Activated naive CD8-positive, alpha-beta T cell treated with anti-CD3 and anti-CD28 coated beads, Interleukin-2, amount 10 ng/mL, durations not matched to agents 7 days and 5 days (primary cell): ENCODE data around the gene HLA-DRB1. TPM values are rescaled to one million over a fixed set of nuclear protein-coding genes. Genes with fewer than 3 reads are reported as not detected.
"Not testable (repeated sequence)": the region's sequence is repeated elsewhere in the genome, so short reads cannot be mapped to it uniquely, and the experiment has no call there.

ENCODE experiments used
- ATAC-seq: fragments of 150-1000 bp; cut with Tn5 transposase; one replicate; pipeline ENCODE4 v1.10.0; 2021; ENCODE audit warnings: low read depth, moderate library complexity
- POLR2A ChIA-PET: fragments of 350-600 bp; sonication (Branson Sonifier 250); formaldehyde crosslinking; loops from one replicate; lab custom pipeline; 2021; ENCODE audit warnings: antibody characterized with exemption; lab: Charles Lee
- DNase-seq: peaks from one replicate; pipeline ENCODE4 v3.0.0; 2021
- H3K27ac Mint-ChIP-seq: one replicate; pipeline ENCODE4 v1.8.0; 2022; ENCODE audit warnings: mild to moderate bottlenecking, mixed read lengths
- H3K27me3 Mint-ChIP-seq: one replicate; pipeline ENCODE4 v1.8.0; 2022; ENCODE audit warnings: mild to moderate bottlenecking, moderate library complexity, mixed read lengths
- H3K36me3 Mint-ChIP-seq: one replicate; pipeline ENCODE4 v1.8.0; 2021; ENCODE audit warnings: mild to moderate bottlenecking, mixed read lengths
- H3K4me1 Mint-ChIP-seq: one replicate; pipeline ENCODE4 v1.8.0; 2021; ENCODE audit warnings: mixed read lengths
- H3K4me3 Mint-ChIP-seq: one replicate; pipeline ENCODE4 v1.8.0; 2022; ENCODE audit warnings: mild to moderate bottlenecking, moderate library complexity, mixed read lengths
- H3K9me3 Mint-ChIP-seq: one replicate; pipeline ENCODE4 v1.8.0; 2021; ENCODE audit warnings: mixed read lengths
- total RNA-seq, 2 experiments: library from RNA; stranded (reverse); gene quantifications; one replicate each; pipeline ENCODE4 v1.2.3, GENCODE V29; 2021

Gene HLA-DRB1
- total RNA-seq, result 10 to 100 TPM; 11.8 to 12.1 TPM

GRCh38 chr6:32589596-32590449 lies at the start of gene HLA-DRB1:
HLA-DRB1 (minus strand) TSS chr6:32589848; CDS start chr6:32589742, 106 bp downstream.
- ATAC-seq (peak; percentile 86), DNase-seq (no peak)
- H3K36me3 Mint-ChIP-seq, result peaks cover 1% of the 10 kb centered on the region
- H3K9me3 Mint-ChIP-seq, result no peaks in the 10 kb centered on the region
- no peak within 1 kb of the TSS for H3K27ac Mint-ChIP-seq
- H3K4me1 Mint-ChIP-seq, result peaks cover 5% of the 10 kb centered on the region
- POLR2A ChIA-PET, result interaction anchor here (1.0 kb wide), 1 partner anchor 60 kb away, joined by 3 read pairs; the partner anchor contains the start of gene HLA-DRB5
- H3K4me3 Mint-ChIP-seq, result peak within 1 kb of the TSS; percentile 35
- peaks cover 28% of the 10 kb centered on the region for H3K27me3 Mint-ChIP-seq

- no peak for ATAC-seq
- DNase-seq, result no peak
- H3K4me1 Mint-ChIP-seq, result peaks cover 27% of the 10 kb centered on the region
- no peak overlapping the region for H3K27ac Mint-ChIP-seq
- H3K9me3 Mint-ChIP-seq, result no peaks in the 10 kb centered on the region
- no peak overlapping the region for H3K4me3 Mint-ChIP-seq
- POLR2A ChIA-PET, result no interaction called here
- H3K36me3 Mint-ChIP-seq, result peaks cover 2% of the 10 kb centered on the region
- H3K27me3 Mint-ChIP-seq, result peaks cover 22% of the 10 kb centered on the region
These were observed 49.0 kb upstream of the HLA-DRB1 start for GRCh38 chr6:32638532-32639219.

GRCh38 chr6:32637883-32638282 lies 48.2 kb upstream of the HLA-DRB1 start:
- Mint-ChIP-seq H3K27me3 (peaks cover 22% of the 10 kb centered on the region), H3K9me3 (no peaks in the 10 kb centered on the region), H3K36me3 (peaks cover 2% of the 10 kb centered on the region), H3K27ac (no peak overlapping the region), H3K4me1 (peaks cover 27% of the 10 kb centered on the region), H3K4me3 (no peak overlapping the region)
- ATAC-seq, result no peak
- POLR2A ChIA-PET, result no interaction called here
- DNase-seq, result no peak

GRCh38 chr6:32637219-32637880 lies 47.7 kb upstream of the HLA-DRB1 start, which contains the start of gene HLA-DQA1:
HLA-DQA1 (plus strand) TSS chr6:32637406; CDS start chr6:32637459, 53 bp downstream.
- ATAC-seq, result no peak
- H3K27me3 Mint-ChIP-seq, result peaks cover 21% of the 10 kb centered on the region
- H3K27ac Mint-ChIP-seq, result no peak within 1 kb of the TSS
- H3K4me1 Mint-ChIP-seq, result peaks cover 23% of the 10 kb centered on the region
- no peak within 1 kb of the TSS for H3K4me3 Mint-ChIP-seq
- H3K36me3 Mint-ChIP-seq, result peaks cover 2% of the 10 kb centered on the region
- POLR2A ChIA-PET, result no interaction called here
- no peak for DNase-seq
- no peaks in the 10 kb centered on the region for H3K9me3 Mint-ChIP-seq

GRCh38 chr6:32635526-32636123 lies 46.0 kb upstream of the HLA-DRB1 start:
- no peak for ATAC-seq
- Mint-ChIP-seq H3K9me3 (no peaks in the 10 kb centered on the region), H3K36me3 (peaks cover 2% of the 10 kb centered on the region), H3K27me3 (peaks cover 21% of the 10 kb centered on the region), H3K27ac (no peak overlapping the region), H3K4me1 (peaks cover 12% of the 10 kb centered on the region), H3K4me3 (no peak overlapping the region)
- POLR2A ChIA-PET, result interaction anchor here (1.5 kb wide), 1 partner anchor 13 kb away, joined by 4 read pairs; no protein-coding TSS in a partner anchor
- DNase-seq, result no peak

- H3K9me3 Mint-ChIP-seq, DNase-seq, H3K36me3 Mint-ChIP-seq, H3K4me3 Mint-ChIP-seq, H3K27ac Mint-ChIP-seq, H3K27me3 Mint-ChIP-seq, POLR2A ChIA-PET, ATAC-seq: not testable (repeated sequence)
- peaks cover 22% of the 10 kb centered on the region for H3K4me1 Mint-ChIP-seq
These were observed 40.1 kb upstream of the HLA-DRB1 start for GRCh38 chr6:32629793-32630192.

- Mint-ChIP-seq H3K27ac (no peak overlapping the region), H3K4me3 (no peak overlapping the region), H3K36me3 (no peaks in the 10 kb centered on the region), H3K4me1 (peaks cover 27% of the 10 kb centered on the region), H3K9me3 (no peaks in the 10 kb centered on the region), H3K27me3 (peaks cover 2% of the 10 kb centered on the region)
- ATAC-seq (no peak), DNase-seq (no peak)
- POLR2A ChIA-PET, result no interaction called here
These were observed 38.2 kb upstream of the HLA-DRB1 start for GRCh38 chr6:32627831-32628230.

GRCh38 chr6:32627249-32627648 lies 37.6 kb upstream of the HLA-DRB1 start:
- Mint-ChIP-seq H3K9me3 (no peaks in the 10 kb centered on the region), H3K4me1 (peaks cover 33% of the 10 kb centered on the region), H3K4me3 (no peak overlapping the region), H3K36me3 (no peaks in the 10 kb centered on the region), H3K27me3 (peaks cover 2% of the 10 kb centered on the region), H3K27ac (no peak overlapping the region)
- ATAC-seq (no peak), DNase-seq (no peak)
- POLR2A ChIA-PET, result no interaction called here

- POLR2A ChIA-PET, result no interaction called here
- ATAC-seq, result no peak
- no peak overlapping the region for H3K4me3 Mint-ChIP-seq
- H3K27me3 Mint-ChIP-seq, result no peaks in the 10 kb centered on the region
- no peak overlapping the region for H3K27ac Mint-ChIP-seq
- H3K9me3 Mint-ChIP-seq, result peaks cover under 1% of the 10 kb centered on the region
- peaks cover under 1% of the 10 kb centered on the region for H3K36me3 Mint-ChIP-seq
- DNase-seq, result no peak
- peaks cover 40% of the 10 kb centered on the region for H3K4me1 Mint-ChIP-seq
These were observed 35.5 kb upstream of the HLA-DRB1 start for GRCh38 chr6:32625137-32625536.

- H3K27me3 Mint-ChIP-seq, result no peaks in the 10 kb centered on the region
- DNase-seq (no peak), ATAC-seq (no peak)
- POLR2A ChIA-PET, result no interaction called here
- H3K4me1 Mint-ChIP-seq, result peaks cover 40% of the 10 kb centered on the region
- H3K9me3 Mint-ChIP-seq, result peaks cover 4% of the 10 kb centered on the region
- H3K36me3 Mint-ChIP-seq, result peaks cover 3% of the 10 kb centered on the region
- peak overlapping the region; percentile 36 for H3K4me3 Mint-ChIP-seq
- peak overlapping the region; percentile 67 for H3K27ac Mint-ChIP-seq
These were observed 34.9 kb upstream of the HLA-DRB1 start for GRCh38 chr6:32624565-32624964.

GRCh38 chr6:32623693-32624092 lies 34.0 kb upstream of the HLA-DRB1 start:
- peaks cover 4% of the 10 kb centered on the region for H3K36me3 Mint-ChIP-seq
- H3K9me3 Mint-ChIP-seq, result peaks cover 6% of the 10 kb centered on the region
- peak overlapping the region; percentile 85 for H3K27ac Mint-ChIP-seq
- DNase-seq, result no peak
- peaks cover 40% of the 10 kb centered on the region for H3K4me1 Mint-ChIP-seq
- H3K4me3 Mint-ChIP-seq, result peak overlapping the region; percentile 72
- H3K27me3 Mint-ChIP-seq, result no peaks in the 10 kb centered on the region
- ATAC-seq, result no peak
- POLR2A ChIA-PET, result interaction anchor here (1.9 to 2.0 kb wide), 2 partner anchors 14 to 43 kb away, joined by 5 read pairs; partner anchors contain the start of gene HLA-DQB1

- H3K27me3 Mint-ChIP-seq, result no peaks in the 10 kb centered on the region
- POLR2A ChIA-PET, result interaction anchor here (1.0 to 2.0 kb wide), 4 partner anchors 9 to 44 kb away, joined by 3 to 5 read pairs (median 4); partner anchors contain the start of gene HLA-DQB1
- DNase-seq (no peak), ATAC-seq (peak; percentile 77)
- peaks cover 35% of the 10 kb centered on the region for H3K4me1 Mint-ChIP-seq
- peak overlapping the region; percentile 56 for H3K4me3 Mint-ChIP-seq
- peak overlapping the region; percentile 91 for H3K27ac Mint-ChIP-seq
- peaks cover 10% of the 10 kb centered on the region for H3K36me3 Mint-ChIP-seq
- H3K9me3 Mint-ChIP-seq, result peaks cover 7% of the 10 kb centered on the region
These were observed 33.1 kb upstream of the HLA-DRB1 start for GRCh38 chr6:32622545-32623401.
